Skin epidermis (tissue), 12 donors: ENCODE data around the gene ADGRD1.

Experiments used
- H3K27ac ChIP-seq, 21 experiments: fragments of 200-600 bp; sonication (generic) in 11 of 21; one replicate each; pipeline ENCODE4 v1.5.0; 2020; ENCODE audit warnings: mild to moderate bottlenecking in 3 of 21, inconsistent platforms in 2 of 21, moderate library complexity in 2 of 21
- H3K4me3 ChIP-seq, 7 experiments: fragments of 200-600 bp; sonication (generic) in 2 of 7; one replicate each; pipeline ENCODE4 v1.5.0; 2020; ENCODE audit warnings: inconsistent platforms in 2 of 7, mild to moderate bottlenecking in 2 of 7, moderate library complexity in 1 of 7

Gene ADGRD1

DNA sequence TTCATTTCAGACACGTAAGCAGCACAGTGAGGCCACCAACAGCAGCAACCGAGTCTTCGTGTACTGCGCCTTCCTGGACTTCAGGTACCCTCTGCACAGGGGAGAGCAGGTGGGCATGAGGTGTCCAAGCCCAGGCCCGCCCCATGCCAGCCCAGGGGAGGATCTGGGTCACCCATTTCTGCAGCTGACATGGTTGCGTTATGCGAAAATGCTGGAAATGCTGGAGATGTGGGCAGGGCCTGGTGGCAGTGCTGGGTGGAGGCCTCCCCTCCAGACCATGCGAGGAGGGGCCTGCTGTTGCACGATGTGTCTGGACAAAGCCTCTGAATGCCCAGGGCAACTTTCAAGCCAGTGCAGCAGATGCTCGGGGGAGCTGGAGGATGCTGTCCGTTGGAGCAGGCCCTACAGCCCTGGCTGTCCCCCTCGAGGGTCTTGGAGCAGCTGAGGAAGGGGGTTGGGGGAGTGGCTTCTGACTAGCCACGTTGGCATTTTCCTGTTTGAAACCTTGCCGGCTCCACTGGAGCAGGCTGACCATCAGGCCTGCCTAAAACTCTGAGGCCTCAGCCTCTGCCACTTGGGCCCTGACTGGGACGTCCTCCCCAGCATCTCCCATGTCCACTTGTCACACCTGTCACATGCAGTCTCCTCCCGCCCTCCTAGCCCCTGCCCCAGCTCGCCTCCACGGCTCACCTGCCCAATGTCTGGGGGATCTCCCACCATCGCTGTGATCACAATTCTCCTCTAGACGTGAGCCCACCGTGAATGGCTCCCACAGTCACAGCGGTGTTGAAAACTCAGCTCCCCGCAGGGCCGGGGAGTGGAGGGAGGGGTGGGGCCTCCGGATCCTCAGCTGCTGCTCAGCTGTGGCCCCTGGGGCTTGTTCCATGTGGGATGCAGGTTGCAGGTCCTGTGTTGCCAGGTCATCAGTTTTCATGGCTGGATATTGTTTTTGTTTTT, 123.4 kb downstream of the ADGRD1 start:
- Histone ChIP-seq H3K27ac (no peak overlapping the region), H3K4me3 (no peak overlapping the region)

DNA sequence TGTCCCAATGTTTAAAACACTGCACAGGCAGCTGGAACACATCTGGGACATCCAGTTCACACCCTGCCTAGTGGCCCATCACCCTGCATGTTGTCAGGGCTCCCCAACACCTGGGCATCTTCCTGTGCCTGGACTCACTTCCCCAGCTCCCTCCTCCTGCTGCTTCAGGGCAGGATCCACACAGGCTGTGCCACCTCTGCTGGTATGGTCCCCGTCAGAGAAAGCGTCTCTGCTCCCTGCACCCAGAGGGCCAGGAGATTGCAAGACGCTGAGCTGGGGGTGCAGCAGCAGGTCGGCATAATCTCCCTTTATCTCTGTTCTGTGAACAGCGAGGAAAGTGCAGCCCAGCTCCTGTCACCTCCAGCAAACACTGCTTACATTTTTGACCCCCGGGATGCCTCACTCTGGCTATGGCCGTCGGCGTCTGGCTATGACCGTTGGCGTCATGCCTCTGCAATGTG, 124.3 kb downstream of the ADGRD1 start:
- no peak overlapping the region for H3K4me3 ChIP-seq
- H3K27ac ChIP-seq: no peak overlapping the region

DNA sequence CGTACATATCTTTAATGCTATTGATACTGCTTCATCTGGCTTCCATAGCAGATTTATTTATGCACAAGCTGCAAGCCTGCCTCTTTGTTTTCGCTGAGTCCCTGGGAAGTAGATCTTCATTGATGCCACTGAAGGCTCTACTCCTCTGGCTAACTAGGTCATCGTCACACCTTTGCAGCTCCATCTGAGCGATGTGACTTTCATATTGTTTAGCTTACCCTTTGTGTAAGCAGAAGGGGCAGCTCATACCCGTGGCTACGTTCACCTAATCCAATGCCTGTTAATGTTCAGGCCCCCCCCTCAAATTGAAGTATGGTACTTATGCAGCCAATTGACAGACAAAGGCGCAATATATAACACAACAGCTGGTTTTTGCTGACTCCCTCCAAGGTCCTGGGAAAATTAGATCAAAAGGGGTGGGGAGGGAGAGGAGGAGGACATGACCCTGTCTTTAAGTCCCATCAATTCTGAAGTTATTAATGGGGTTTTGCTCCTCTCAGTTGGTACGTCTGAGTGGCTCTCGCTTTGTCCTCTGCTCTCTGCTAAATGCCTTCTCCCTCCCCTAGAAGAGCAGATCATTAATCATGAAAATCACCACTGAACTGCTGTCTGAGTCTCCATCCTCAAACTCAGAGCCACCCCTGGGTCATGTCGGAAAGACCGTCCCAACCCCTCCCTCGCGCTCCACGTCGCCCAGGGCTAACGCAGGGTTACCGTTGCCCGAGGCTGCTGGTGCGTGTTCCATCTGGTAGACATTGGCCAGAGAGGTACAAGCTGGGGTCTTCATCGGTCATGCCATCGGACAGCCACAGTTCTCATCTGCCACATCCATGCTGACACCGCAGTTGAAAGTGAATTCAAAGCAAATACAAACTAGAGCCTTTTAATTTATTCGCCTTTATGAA, 128.8 kb downstream of the ADGRD1 start:
- H3K4me3 ChIP-seq: no peak overlapping the region
- no peak overlapping the region for H3K27ac ChIP-seq

GRCh38 chr12:131084341-131085011, 130.8 kb downstream of the ADGRD1 start:
- Histone ChIP-seq H3K4me3 (no peak overlapping the region), H3K27ac (no peak overlapping the region)

- Histone ChIP-seq H3K4me3 (no peak overlapping the region), H3K27ac (no peak overlapping the region)
Measured at GRCh38 chr12:131085125-131085815, 131.6 kb downstream of the ADGRD1 start.

DNA sequence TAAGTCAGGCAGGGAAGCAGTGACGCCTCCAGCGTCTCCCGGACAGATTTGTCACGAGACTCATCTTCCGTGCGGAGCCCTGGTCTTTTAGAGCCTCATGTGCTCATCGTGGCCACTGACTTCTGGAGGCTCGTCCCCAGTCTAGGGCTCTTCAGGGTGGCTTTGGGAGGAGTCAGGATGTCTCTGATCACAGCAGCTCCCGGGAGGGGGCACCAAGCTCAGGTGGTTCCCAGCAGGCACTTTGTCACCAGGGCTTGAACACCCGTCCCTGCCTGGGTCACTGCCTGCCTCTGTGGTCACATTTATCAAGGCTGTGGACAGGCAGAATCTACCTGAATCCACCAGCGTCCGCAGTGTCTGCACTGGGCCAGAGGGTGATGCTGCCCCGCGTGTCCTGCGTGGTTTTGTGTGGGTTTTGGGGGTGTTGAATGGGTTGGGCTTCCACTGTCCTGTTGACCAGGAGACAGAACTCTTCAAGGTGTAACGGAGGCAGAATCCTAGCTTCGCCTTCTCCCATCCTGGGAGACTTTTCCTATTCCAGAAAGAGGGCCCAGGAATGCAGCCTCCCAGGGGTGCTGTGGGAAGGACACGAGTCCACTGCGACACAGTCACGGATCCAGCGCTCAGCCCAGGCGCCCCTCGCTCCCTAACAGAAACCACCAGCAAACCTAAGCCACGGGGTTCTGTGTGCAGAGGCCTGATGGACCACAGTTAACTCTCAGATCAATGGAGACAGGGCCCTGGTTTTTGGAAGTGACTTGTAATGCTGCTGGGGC, 132.3 kb downstream of the ADGRD1 start:
- no peak overlapping the region for H3K4me3 ChIP-seq
- no peak overlapping the region for H3K27ac ChIP-seq

DNA sequence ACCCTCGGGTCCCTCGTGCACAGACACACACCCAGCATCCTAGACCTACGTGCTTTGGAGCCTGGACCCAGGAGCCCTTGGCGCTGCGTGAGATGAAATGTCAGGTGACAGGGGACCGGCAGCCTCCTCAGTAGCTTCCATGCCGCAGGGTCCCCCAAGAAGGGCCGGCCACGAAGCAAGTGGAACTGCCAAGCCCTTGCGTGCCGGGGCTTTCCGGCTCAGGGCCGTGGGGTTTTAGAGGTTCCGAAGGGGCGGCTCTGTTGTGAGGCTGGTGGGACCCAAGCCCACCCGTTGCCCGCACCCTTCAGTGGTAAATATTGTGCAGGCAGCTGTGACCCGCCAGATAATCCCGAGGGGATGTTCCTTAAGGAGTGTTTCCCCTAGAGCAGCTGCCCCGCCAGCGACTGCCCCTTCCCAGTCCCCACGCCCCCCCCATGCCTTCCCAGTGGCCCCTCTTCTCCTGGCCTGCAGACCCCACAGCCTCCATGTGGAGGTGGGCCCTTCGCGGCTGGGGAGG, 133.7 kb downstream of the ADGRD1 start:
- Histone ChIP-seq H3K27ac (no peak overlapping the region), H3K4me3 (no peak overlapping the region)

DNA sequence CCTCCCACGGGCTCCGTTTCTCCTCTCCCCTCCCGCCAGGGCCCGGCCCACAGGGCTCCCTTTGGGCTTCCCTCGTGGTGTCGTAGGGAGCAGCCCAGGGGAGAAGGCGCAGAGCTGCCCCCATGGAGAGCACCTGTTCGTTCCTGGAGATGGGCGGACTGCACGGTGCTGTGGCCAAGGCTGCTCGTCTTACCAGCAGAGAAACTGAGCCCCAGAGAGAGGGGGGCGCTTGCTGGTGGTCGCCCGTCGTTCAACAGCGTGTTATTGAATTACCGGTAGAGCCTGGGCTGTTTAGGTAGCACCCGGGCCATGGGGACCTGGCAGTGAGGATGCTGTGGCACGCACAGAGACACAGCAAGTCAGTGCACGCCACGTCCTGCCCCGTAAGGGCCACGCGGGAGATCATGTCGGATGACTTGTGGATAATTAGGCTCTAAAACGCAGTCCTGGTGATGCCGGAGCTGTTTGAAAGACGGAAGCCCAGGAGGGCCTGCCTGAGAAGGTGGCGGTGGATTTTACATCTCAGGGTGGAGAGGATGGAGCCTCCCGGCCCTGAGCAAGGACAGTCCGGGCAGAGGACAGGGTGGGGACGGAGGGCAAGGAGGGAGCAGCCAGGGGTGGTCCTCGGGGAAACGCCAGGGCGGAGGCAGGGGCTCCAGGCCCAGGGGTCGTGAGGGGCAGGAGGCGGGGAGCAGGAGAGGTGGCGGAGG, 134.4 kb downstream of the ADGRD1 start:
- no peak overlapping the region for H3K27ac ChIP-seq
- no peak overlapping the region for H3K4me3 ChIP-seq

GRCh38 chr12:131088701-131089530, 135.2 kb downstream of the ADGRD1 start:
- no peak overlapping the region for H3K27ac ChIP-seq
- H3K4me3 ChIP-seq: no peak overlapping the region

DNA sequence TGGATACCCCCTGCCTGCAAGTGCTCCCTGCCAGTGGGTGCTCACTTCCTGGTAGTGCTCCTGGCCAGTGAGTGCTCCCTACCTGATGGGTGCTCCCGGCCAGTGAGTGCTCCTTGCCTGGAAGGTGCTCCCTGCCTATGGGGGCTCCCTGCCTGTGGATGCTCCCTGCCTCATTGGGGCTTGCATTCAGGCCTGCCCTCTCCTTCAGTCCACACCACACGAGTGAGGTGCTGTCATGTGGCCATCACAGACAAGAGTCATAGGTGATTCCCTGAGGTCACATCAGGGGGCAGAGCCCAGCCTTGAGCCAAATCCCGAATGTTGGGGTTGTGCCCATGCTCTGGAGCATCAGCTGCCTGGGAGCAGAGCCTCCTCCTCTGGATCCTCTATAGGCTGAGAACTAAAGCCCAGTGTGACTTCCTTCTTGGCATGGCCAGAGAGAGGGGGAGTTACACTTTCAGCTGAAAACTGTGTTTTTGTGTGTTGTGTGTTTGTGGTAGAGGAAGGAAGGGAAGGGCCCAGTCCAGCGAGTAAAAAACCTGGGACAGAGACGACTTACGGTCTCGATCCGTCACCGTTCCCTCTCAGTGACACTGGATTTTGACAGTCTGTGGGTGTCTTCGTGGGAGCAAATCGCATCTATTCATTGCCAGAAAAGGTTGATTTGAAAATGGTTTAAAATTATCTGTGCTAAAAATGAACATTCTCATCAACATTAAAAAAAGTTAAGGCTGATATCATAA, 136.0 kb downstream of the ADGRD1 start:
- no peak overlapping the region for H3K4me3 ChIP-seq
- H3K27ac ChIP-seq: no peak overlapping the region

GRCh38 chr12:131090274-131091210, 136.8 kb downstream of the ADGRD1 start:
- Histone ChIP-seq H3K4me3 (no peak overlapping the region), H3K27ac (peak overlapping the region in 1 of 21 experiments; percentile 11)

- no peak overlapping the region for H3K4me3 ChIP-seq
- H3K27ac ChIP-seq: no peak overlapping the region
Measured at GRCh38 chr12:131091413-131091975, 137.8 kb downstream of the ADGRD1 start.

DNA sequence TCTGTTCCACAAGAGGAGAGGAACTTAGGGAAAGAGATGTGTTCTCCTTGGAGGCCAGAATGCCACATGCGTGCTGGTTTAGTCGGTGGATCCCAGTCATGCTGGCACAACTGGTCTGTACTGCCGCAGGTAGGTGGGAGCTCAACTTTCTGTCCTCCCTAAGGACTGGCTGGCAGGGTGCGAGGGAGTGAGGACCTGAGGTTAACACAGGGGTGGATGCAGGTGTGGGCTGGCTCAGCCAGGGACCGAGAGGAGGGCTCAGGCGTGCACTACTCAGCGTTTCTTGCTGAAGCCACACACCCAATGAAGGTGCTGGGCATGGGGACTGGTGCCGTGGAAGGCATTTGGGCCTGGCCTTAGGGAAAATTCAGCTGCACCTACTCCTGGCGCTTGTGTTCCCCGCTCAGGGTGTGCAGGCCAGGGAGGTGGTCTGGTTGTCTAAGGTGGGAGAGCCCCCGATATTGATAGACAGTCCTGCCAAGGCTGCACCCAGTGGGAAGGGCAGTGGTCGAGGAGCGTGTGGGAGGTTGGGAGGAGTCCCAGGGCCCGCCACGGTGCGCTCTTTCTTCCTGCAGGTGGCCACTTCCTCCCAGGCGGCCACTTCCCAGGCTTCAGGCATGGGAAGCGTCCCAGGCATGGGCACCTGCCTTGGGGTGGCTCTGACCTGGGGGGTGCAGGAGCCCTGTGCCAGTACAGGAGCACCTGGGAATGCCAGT, 138.4 kb downstream of the ADGRD1 start:
- Histone ChIP-seq H3K27ac (peak overlapping the region in 4 of 21 experiments; percentile 9 to 38 (median 26)), H3K4me3 (no peak overlapping the region)
